LNCAP (cell line): ENCODE results near the gene DDX47.

Source experiments
- TF ChIP-seq, protein P1 (sequence below): fragments of 450-650 bp; IDR thresholded peaks from 2 replicates; pipeline ENCODE4 v1.5.1; 2017; ENCODE audit warnings: mild to moderate bottlenecking

The DDX47 gene

DNA sequence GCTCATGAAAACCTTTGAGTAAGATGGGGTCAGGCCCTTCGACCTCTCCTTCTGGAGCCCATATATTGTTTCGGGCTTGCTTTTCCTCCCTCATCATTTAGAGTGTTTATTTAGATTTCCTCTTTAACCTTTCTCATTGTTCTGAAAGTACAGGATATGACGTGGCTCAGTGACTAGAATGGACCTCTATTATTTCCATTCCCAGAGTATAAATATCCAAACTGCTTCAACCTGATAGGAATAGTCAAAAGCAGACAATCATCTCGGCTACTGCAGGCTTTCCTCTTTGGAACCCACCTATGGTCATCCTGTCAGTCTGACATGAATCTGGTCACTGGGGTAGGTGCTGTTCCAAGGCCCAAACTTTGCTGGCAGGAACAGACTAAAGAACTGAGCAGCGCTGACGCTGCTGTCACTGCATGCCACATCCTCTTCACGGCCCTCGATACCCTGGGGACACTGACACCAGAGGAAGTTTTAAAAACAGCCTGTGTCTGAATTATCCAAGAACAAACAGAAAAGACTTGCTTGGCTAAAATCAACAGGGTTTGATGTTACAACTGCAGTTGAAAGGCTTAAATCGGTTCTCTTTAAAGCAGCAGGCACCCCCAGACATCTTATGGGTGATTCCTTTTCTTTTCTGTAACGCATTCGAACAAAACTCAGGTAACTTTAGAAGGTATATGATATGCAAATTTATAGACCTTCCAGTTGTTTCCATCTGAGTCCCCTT is 5.0 kb upstream of the DDX47 start:
- TF ChIP-seq, protein P1, sequence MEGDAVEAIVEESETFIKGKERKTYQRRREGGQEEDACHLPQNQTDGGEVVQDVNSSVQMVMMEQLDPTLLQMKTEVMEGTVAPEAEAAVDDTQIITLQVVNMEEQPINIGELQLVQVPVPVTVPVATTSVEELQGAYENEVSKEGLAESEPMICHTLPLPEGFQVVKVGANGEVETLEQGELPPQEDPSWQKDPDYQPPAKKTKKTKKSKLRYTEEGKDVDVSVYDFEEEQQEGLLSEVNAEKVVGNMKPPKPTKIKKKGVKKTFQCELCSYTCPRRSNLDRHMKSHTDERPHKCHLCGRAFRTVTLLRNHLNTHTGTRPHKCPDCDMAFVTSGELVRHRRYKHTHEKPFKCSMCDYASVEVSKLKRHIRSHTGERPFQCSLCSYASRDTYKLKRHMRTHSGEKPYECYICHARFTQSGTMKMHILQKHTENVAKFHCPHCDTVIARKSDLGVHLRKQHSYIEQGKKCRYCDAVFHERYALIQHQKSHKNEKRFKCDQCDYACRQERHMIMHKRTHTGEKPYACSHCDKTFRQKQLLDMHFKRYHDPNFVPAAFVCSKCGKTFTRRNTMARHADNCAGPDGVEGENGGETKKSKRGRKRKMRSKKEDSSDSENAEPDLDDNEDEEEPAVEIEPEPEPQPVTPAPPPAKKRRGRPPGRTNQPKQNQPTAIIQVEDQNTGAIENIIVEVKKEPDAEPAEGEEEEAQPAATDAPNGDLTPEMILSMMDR, result no peak

- TF ChIP-seq, protein P1, result no peak
Measured at GRCh38 chr12:12810553-12811021, 2.6 kb upstream of the DDX47 start.

DNA sequence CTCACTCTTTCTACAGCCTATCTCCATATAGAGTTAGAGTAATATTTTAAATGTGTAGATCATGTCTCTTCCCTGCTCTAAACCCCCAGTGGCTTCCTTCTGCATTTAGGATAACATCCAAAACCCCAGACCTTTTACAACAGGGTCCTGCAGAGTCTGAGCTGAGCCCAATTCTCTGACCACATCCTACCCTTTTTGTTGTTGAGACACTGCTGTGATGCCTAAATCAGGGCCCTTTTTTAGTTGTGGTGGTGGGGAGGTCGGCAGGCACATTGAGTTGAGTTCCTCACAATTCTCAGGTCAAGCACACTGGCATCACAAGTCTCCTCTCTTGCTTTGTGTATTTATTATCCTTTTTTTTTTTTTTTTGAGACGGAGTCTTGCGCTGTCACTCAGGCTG is 1.8 kb upstream of the DDX47 start:
- TF ChIP-seq, protein P1, result no peak

GRCh38 chr12:12812174-12812573 is 972 bp upstream of the DDX47 start:
- TF ChIP-seq, protein P1, result no peak

DNA sequence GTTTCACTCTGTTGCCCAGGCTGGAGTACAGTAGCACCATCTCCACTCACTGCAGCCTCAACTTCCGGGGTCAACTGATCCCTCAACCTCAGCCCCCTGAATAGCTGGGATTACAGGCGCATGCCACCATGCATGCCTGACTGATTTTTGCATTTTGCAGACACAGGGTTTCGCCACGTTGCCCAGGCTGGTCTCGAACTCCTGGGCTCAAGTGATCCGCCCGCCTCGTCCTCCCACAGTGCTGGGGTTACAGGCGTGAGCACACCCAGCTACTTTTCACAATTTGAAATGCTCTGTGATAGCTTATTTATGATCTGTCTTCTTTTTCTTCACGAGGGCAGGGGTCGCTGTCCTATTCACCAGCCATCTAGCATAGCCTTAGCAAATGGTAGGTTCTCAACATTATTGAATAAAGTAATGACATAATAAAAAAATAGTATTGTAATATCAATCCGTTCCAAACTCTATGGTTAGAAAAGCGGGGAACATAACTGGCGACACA is 477 bp upstream of the DDX47 start:
- TF ChIP-seq, protein P1, result no peak

GRCh38 chr12:12817616-12818015 is 4.5 kb downstream of the DDX47 start:
- TF ChIP-seq, protein P1, result no peak

GRCh38 chr12:12818701-12819100 is 5.6 kb downstream of the DDX47 start:
- TF ChIP-seq, protein P1, result no peak
